ENCODE measurements around the gene STAC2. TPM values are rescaled to one million over a fixed set of nuclear protein-coding genes. Genes with fewer than 3 reads are reported as not detected.
A peak's percentile ranks its signal among the peaks of the same experiment; 100 is the strongest.

The STAC2 gene
- polyA plus RNA-seq, 1 donor: 0.25 TPM

GRCh38 chr17:39209317-39210092 is 16.2 kb downstream of the STAC2 start:
- peak; percentile 64 for DNase-seq

- DNase-seq: no peak
Observed at GRCh38 chr17:39208893-39209292, 16.9 kb downstream of the STAC2 start.

- no peak for DNase-seq
Observed at GRCh38 chr17:39208136-39208535, 17.6 kb downstream of the STAC2 start.

GRCh38 chr17:39205112-39205526 is 20.6 kb downstream of the STAC2 start:
- DNase-seq: no peak

- no peak for DNase-seq
Observed at GRCh38 chr17:39204245-39204644, 21.5 kb downstream of the STAC2 start.

- no peak for DNase-seq
Observed at GRCh38 chr17:39200957-39201510, 24.7 kb downstream of the STAC2 start.

DNA sequence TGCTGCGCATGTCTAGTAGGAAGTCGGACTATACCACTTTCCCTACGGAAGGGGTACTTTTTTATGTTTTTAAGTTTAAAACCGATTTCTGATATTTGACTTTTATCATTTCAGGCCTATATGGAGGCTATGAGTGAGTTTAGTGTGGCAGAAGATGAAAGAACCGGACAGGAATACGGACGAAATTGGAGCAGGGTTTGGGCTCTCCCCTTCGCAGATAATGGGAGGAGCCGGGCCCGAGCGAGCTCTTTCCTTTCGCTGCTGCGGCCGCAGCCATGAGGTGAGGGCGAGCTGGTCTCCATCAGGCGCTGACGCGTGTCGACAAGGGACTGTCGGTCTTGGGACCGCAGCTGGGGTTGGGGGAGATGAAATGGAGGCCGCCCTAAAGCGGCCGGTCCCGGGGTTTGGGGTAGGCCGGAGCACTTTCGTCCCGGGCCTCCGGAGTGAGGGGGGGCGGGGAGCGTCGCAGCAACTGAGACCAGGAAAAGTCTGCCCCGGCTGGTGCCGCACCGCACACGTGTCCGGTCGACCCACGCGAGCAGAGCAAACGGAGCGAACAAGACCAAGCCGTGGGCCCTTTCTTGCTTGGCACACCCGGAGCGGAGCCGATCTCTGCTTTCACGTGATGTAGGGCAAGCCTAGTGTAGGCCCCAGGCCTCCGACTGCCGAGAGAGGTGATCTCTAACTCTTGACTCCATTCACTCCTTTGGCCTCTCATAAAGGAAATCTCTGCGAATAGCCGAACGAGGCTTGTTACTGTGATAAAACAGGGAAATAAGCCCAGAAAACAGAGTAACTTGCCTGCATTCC is 25.5 kb downstream of the STAC2 start, which contains the start of gene RPL19:
Gene RPL19 (plus strand): TSS at position 214 of the 810 bp plus-strand sequence. CDS start 62 bp downstream, at position 276.
- DNase-seq: peak; percentile 91

- no peak for DNase-seq
Observed at GRCh38 chr17:39199820-39200069, 26.0 kb downstream of the STAC2 start.

DNA sequence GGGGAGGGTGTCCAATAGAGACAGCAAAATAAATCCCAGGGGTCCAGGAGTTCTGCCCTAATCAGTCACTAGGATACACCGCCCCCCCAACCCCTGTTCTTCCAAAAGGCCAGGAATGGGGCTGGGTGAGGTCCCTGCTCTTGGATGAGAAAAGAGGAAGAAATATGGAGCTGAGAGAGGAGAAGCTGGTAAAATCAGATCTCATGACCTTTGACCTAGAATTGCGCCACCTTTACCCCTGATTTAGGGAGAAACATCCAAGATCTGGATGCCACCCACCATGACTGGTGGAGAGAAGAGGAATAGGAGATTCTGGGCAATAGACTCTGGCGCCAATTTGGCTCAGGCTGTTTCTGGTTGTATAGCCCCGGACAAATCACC is 27.6 kb downstream of the STAC2 start:
- no peak for DNase-seq

DNA sequence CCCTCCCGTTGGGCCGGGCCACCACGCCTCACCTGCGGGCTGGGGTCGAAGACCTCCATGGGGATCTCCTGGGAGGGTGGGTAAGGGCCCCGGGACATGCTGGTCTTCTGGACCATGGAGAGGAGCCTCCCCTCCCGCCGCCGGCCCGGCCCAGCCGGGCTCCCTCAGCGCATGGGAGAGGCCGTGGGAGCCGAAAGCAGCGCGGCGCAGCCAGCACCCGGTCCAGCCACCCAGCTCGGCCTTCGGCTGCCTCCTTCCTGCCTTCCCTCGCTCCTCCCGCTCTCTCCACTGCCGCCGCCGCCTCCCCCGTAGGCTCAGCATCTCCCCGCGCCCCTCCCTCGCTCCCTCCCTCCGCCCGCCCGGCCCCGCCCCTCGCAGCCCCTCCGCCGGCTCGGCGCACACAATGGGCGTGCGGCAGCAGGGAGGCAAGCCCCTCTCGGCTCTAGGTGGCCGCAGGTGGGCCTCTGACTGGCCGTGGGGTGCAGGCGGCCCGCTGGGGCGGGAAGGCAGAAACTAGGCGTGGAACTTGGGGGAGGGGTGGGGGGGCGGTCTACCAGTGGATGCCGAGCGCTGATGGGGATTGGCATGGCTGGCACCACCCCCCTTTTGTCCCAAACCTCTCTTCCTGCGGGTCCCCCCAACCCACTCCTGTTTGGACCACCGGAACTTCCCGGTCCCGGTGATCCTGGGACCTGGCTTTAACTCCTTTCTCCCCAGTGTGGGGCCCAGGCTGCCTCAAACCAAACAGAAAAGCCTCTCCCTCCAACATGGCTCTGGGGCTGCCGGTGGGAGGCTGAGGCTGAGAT is 28.2 kb downstream of the STAC2 start, which contains the start of gene CACNB1:
Gene CACNB1 (minus strand): TSS at position 290 of the 806 bp plus-strand sequence. CDS start 174 bp downstream, at position 116.
- DNase-seq: peak; percentile 78

DNA sequence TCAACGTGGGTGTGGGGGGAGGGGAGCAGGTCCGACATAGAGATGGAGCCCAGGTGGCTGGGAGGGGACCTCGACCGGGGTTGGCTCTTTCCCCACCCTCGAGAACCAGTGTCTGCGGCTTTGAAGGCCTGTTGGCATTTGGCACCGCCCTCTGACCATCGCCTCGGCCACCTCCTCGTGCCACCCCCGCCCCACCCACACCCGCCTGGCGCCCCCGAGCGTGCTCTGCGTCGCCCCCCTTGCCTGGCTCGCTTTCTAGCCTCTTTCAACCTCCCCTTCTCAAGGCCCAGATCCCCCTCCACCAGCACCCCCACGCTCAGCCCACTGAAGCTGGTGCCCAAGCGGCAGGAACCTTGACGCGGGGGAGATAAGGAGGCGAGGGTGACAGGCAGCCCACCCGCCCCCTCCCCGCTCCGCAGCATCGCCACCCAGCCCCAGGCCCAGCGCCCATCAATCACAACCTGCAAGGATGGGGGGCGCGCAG is 28.9 kb downstream of the STAC2 start:
- DNase-seq: no peak

- no peak for DNase-seq
Observed at GRCh38 chr17:39196241-39196807, 29.4 kb downstream of the STAC2 start.

DNA sequence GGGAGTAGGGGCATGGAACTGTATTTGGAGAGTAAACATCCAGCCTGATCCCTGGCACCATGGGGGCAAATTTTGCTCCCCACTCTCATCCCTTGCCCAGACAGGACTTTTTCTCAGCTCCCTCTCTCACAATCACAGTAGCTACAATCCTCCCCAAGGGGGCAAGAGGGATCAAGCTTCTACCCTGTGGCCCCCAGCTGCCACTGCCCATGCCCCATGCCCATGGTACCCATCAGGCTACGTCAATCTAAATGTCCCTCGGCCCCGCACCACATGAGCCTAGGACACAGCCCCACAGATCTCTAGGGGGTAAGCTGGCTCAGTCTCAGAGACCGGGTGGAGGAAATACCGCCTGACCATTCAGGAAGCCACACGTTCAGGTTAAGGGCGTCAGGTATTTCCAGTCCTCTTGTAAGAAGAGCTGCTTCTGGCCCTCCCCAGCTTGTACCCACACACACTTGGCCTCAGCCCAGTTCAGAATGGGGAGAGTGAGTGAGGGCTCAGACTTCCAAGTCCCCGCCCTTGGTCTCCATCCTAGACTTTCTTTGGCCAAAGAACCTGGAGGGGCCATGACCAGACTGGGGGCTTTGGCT is 30.1 kb downstream of the STAC2 start:
- no peak for DNase-seq

DNA sequence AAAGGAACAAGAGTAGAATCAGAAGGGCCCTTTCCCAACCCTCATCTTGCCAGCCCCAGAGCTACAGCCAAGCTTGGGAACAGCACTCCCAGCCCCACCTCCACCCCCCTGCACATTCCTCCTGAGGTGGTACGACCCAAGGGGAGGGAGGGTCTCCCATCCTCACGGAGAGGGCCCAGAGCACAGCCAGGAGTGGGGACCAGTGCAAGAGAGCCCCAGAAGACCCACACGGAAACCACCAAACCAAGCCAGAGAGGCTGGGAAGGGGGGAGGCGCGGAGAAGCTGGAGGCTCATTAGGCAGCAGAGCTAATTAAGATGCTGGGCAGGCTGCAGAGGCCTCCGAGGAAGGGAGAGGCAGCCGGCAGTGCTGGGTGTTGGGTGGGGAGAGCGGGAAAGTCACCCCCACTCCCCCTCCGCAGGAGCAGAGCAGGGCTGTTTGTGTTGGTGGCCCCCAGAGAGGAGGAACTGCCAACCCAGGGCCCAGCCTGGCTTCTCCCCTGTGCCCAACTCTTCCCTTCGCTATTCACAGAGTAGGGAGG is 30.7 kb downstream of the STAC2 start:
- no peak for DNase-seq

DNA sequence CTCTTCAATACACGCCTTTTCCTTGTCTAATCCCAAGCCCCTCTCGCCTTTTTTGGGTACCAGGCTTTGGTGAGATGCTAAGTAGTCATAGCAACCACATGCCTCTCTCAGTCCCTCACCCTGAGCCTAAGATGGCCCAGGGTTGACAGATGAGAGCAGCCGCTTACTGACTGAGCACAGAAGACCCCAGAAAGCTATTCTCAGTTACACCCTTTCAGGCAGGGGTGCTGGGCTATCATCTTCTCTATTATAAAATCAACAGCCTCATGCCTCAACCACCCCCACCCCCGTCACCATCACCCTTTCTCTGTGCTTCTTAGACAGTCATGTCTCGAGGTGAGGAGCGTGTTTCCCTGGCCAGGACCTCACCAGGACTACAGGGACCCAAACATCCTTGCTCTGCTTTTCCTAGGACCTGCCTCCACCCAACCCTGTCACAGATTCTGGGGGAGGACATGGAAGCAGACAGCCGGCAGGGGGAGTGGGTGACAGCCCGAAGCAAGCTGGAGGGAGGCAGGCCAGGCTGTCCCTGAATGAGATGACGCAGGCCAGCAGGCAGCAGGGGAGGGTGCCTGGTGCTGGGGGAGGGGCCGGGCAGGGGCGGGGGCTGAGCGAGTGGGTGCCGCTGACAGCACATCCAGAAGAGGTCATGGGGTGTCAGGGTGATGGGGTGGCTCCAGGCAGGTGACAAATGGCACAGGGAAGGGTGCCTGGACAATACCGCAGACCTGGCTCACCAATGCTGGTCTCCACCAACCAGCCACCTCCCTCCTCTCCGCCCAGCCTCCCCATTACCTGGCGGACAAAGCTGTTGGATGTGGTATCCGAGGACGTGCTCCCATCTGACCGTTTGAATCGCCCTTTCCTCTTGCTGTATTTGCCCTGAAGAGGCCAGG is 31.4 kb downstream of the STAC2 start:
- DNase-seq: peak; percentile 59

DNA sequence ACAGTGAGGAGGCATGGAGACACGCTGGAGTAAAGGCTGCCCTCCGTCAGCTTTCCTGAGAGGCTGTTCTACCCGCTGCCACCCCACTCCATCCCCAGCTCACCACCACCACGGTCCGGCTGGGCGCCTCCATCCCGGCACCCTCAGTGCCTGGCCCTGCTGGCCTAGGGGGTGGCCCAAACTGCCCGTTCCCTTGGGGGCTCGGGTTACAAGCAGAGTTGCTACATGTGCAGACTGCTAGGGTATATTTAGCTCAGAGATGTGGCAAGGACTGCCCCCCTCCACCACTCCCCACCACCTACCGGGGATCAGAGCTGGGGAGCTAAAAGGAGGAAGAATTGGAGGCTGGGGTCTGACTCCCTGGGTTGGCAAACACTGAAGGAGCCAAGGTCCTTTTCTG is 32.4 kb downstream of the STAC2 start:
- DNase-seq: no peak

- DNase-seq: no peak
Observed at GRCh38 chr17:39192901-39193300, 32.8 kb downstream of the STAC2 start.

GRCh38 chr17:39191750-39192510 is 33.8 kb downstream of the STAC2 start:
- no peak for DNase-seq

DNA sequence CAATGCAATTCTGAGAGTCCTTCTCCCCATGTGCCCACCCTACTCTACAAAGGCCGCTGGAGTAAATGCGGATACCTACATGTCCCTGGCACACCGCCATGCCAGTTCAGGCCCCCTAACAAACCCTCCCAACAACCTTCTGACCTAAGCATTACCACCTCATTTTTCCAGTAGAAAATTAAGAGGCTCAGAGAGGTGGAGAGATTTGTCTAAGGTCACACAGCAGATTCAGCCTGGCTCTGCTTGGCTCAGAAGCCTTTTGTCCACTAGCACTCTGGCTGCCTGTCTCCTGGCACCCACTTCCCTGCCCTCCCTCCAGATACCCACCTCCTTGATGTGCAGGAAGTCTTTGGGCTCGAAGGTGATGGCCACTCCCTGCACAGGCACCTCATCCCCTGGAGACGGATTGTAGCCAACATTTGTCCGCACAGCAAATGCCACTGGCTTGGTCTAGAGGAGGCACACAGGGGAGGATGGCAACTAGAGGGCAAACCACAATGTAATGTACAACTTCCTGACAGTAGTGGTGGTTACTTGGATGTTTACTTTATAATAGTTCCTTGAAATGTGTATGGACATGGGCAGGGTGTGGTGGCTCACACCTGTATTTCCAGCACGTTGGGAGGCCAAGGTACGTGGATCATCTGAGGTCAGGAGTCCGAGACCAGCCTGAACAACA is 38.5 kb downstream of the STAC2 start:
- DNase-seq: no peak

Data from hindlimb muscle (tissue), 1 donor.